ENCODE results near the gene BUB1. TPM values are rescaled to one million over a fixed set of nuclear protein-coding genes. Genes with fewer than 3 reads are reported as not detected.

Gene BUB1
- total and polyA plus RNA-seq, 9 donors = 0.17 to 2.3 (median 0.74) TPM

DNA sequence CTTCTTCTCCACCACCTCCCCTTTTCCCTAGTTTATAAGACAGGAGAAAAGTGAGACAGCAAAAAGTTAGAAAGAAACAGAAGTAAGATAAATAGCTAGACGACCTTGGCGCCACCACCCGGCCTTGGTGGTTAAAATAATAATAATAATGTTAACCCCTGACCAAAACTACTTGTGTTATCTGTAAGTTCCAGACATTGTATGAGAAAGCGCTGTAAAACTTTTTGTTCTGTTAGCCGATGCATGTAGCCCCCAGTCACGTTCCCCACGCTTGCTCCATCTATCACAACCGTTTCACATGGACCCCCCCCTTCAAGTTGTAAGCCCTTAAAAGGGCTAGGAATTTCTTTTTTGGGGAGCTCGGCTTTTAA lies 1.5 kb upstream of the BUB1 start:
- whole genome bisulfite sequencing, 3 donors = 0 to 6% (median 3%) methylated on average over 9 of the region's 9 CpGs
- peak overlapping the region; percentile 43 for H3K4me3 ChIP-seq
- H3K27me3 ChIP-seq = no peaks in the 10 kb centered on the region
- TF ChIP-seq, protein P1, sequence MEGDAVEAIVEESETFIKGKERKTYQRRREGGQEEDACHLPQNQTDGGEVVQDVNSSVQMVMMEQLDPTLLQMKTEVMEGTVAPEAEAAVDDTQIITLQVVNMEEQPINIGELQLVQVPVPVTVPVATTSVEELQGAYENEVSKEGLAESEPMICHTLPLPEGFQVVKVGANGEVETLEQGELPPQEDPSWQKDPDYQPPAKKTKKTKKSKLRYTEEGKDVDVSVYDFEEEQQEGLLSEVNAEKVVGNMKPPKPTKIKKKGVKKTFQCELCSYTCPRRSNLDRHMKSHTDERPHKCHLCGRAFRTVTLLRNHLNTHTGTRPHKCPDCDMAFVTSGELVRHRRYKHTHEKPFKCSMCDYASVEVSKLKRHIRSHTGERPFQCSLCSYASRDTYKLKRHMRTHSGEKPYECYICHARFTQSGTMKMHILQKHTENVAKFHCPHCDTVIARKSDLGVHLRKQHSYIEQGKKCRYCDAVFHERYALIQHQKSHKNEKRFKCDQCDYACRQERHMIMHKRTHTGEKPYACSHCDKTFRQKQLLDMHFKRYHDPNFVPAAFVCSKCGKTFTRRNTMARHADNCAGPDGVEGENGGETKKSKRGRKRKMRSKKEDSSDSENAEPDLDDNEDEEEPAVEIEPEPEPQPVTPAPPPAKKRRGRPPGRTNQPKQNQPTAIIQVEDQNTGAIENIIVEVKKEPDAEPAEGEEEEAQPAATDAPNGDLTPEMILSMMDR (IDR thresholded peaks at IDR 0.05) = no peak
- TF ChIP-seq POLR2A (IDR thresholded peaks at IDR 0.05) (no peak), EP300 (IDR thresholded peaks at IDR 0.05) (no peak)
- peak overlapping the region in 1 of 2 donors; percentile 91 for H3K27ac ChIP-seq
- H3K9me3 ChIP-seq = no peaks in the 10 kb centered on the region
- intact Hi-C loops (cut with DNase I) = no loop called here
- DNase-seq = peak; percentile 24 to 58 (median 37)
- H3K4me1 ChIP-seq (ENCODE audit: insufficient read depth) = peaks cover 10% of the 10 kb centered on the region
- H3K36me3 ChIP-seq = no peaks in the 10 kb centered on the region

- peak overlapping the region; percentile 66 to 91 for H3K27ac ChIP-seq
- TF ChIP-seq, protein P1 (IDR thresholded peaks at IDR 0.05) = no peak
- no peak for TF ChIP-seq POLR2A (IDR thresholded peaks at IDR 0.05)
- no peak for TF ChIP-seq EP300 (IDR thresholded peaks at IDR 0.05)
- intact Hi-C loops (cut with DNase I) = no loop called here
- H3K4me3 ChIP-seq = peak overlapping the region; percentile 43
- 0 to 1% (median 0%) methylated on average over 28 of the region's 28 CpGs for WGBS, 3 donors
- peak; percentile 34 to 58 (median 38) for DNase-seq
- peaks cover 10% of the 10 kb centered on the region for H3K4me1 ChIP-seq (ENCODE audit: insufficient read depth)
- H3K27me3 ChIP-seq = no peaks in the 10 kb centered on the region
- no peaks in the 10 kb centered on the region for H3K9me3 ChIP-seq
- no peaks in the 10 kb centered on the region for H3K36me3 ChIP-seq
These were observed 834 bp upstream of the BUB1 start for GRCh38 chr2:110678457-110679336.

DNA sequence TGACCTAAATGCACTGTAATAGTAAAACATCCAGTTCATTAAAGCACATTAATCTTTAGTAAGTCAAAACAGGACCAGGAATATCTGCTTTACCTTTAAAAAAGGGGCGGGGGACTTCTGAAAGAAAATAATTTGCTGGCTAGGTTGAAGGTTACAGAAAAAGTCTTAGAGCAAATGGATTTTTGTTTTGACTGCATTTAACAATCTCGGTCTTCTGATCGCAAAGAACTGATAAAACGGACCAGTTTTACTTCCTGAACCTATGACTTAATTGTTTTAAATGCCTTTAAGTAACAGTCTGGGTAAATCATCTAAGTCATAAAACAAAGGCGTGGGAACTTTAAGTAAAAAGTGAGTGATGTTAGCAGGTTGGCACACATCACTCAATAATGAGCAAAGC lies 783 bp downstream of the BUB1 start:
- intact Hi-C loops (cut with DNase I) = no loop called here
- H3K4me3 ChIP-seq = no peak overlapping the region

DNA sequence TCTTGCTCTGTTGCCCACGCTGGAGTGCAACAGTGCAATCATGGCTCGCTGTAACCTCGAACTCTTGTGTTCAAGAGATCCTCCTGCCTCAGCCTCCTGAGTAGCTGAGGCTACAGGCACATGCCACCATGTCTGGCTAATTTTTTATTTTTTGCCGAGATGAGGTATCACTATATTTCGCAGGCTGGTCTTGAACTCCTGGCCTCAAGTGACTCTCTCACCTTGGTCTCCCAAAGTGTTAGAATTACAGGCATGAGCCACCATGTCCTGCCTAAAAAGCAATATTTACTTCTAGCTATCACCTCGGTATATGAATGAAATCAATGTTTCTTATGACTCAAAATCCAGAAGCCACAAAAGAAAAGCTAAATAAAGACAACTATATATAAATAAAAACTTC lies 2.2 kb downstream of the BUB1 start:
- WGBS, 3 donors = 56 to 69% (median 59%) methylated on average over 6 of the region's 6 CpGs
- Histone ChIP-seq H3K36me3 (no peaks in the 10 kb centered on the region), H3K4me3 (no peak overlapping the region), H3K4me1 (ENCODE audit: insufficient read depth) (peaks cover 10% of the 10 kb centered on the region), H3K9me3 (no peaks in the 10 kb centered on the region), H3K27me3 (no peaks in the 10 kb centered on the region), H3K27ac (no peak overlapping the region)
- TF ChIP-seq POLR2A (IDR thresholded peaks at IDR 0.05) (no peak), EP300 (IDR thresholded peaks at IDR 0.05) (no peak)
- TF ChIP-seq, protein P1 (IDR thresholded peaks at IDR 0.05) = no peak
- no peak for DNase-seq
- intact Hi-C loops (cut with DNase I) = no loop called here

More for the DNA sequence above, 783 bp downstream of the BUB1 start:
- Histone ChIP-seq H3K27me3 (no peaks in the 10 kb centered on the region), H3K4me1 (ENCODE audit: insufficient read depth) (peaks cover 10% of the 10 kb centered on the region), H3K27ac (no peak overlapping the region), H3K9me3 (no peaks in the 10 kb centered on the region), H3K36me3 (no peaks in the 10 kb centered on the region)
- 7 to 8% (median 7%) methylated on average over 5 of the region's 5 CpGs for WGBS, 3 donors
- DNase-seq = no peak
- TF ChIP-seq EP300 (IDR thresholded peaks at IDR 0.05) = no peak
- TF ChIP-seq, protein P1 (IDR thresholded peaks at IDR 0.05) = no peak
- TF ChIP-seq POLR2A (IDR thresholded peaks at IDR 0.05) = no peak

Measured in ovary (tissue), 9 donors.